ENCODE results near the gene MCM8. TPM values are rescaled to one million over a fixed set of nuclear protein-coding genes. Genes with fewer than 3 reads are reported as not detected.

MCM8 gene
- total RNA-seq, 1 experiment from 2014 or later, result 28.0 TPM

DNA sequence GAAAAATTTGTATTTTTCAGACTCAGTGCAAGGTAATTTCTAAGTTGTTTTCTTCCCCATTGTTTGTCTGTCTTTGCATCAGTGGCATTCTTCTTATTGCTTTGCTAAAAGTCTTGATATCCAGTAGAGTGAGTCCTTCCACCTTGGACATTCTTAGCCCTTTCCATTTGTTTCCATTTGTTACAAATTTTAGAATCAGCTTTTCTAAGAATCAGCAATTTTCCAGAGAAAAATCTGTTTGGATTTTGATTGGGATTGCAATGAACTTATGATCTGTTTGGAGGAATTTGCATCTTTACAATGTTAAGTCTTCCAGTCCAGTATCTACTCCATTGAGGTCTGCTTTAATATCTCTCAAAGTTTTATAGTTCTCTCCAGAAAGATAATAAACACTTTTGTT lies 67.0 kb downstream of the MCM8 start:
- no peak overlapping the region for H3K4me3 Mint-ChIP-seq
- ATAC-seq, result no peak
- ChIA-PET POLR2A (no interaction called here), CTCF (interaction anchor here (0.5 kb wide), 1 partner anchor 10 kb away, joined by 3 read pairs; no protein-coding TSS in a partner anchor)
- peaks cover 28% of the 10 kb centered on the region for H3K36me3 Mint-ChIP-seq
- H3K4me1 Mint-ChIP-seq, result no peaks in the 10 kb centered on the region
- H3K27ac Mint-ChIP-seq, result no peak overlapping the region
- H3K9me3 Mint-ChIP-seq, result no peaks in the 10 kb centered on the region
- DNase-seq (ENCODE audit: low spot score), result no peak
- TF ChIP-seq, protein P1, sequence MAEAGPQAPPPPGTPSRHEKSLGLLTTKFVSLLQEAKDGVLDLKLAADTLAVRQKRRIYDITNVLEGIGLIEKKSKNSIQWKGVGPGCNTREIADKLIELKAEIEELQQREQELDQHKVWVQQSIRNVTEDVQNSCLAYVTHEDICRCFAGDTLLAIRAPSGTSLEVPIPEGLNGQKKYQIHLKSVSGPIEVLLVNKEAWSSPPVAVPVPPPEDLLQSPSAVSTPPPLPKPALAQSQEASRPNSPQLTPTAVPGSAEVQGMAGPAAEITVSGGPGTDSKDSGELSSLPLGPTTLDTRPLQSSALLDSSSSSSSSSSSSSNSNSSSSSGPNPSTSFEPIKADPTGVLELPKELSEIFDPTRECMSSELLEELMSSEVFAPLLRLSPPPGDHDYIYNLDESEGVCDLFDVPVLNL (CRISPR knock-in tag; IDR thresholded peaks at IDR 0.05; ENCODE audit: borderline replicate concordance, low read depth), result no peak
- TF ChIP-seq ZNF396 (CRISPR knock-in tag; IDR thresholded peaks at IDR 0.05; ENCODE audit: borderline replicate concordance), result no peak
- TF ChIP-seq FOXJ3 (CRISPR knock-in tag; IDR thresholded peaks at IDR 0.05; ENCODE audit: borderline replicate concordance), result no peak
- TF ChIP-seq, protein P2, sequence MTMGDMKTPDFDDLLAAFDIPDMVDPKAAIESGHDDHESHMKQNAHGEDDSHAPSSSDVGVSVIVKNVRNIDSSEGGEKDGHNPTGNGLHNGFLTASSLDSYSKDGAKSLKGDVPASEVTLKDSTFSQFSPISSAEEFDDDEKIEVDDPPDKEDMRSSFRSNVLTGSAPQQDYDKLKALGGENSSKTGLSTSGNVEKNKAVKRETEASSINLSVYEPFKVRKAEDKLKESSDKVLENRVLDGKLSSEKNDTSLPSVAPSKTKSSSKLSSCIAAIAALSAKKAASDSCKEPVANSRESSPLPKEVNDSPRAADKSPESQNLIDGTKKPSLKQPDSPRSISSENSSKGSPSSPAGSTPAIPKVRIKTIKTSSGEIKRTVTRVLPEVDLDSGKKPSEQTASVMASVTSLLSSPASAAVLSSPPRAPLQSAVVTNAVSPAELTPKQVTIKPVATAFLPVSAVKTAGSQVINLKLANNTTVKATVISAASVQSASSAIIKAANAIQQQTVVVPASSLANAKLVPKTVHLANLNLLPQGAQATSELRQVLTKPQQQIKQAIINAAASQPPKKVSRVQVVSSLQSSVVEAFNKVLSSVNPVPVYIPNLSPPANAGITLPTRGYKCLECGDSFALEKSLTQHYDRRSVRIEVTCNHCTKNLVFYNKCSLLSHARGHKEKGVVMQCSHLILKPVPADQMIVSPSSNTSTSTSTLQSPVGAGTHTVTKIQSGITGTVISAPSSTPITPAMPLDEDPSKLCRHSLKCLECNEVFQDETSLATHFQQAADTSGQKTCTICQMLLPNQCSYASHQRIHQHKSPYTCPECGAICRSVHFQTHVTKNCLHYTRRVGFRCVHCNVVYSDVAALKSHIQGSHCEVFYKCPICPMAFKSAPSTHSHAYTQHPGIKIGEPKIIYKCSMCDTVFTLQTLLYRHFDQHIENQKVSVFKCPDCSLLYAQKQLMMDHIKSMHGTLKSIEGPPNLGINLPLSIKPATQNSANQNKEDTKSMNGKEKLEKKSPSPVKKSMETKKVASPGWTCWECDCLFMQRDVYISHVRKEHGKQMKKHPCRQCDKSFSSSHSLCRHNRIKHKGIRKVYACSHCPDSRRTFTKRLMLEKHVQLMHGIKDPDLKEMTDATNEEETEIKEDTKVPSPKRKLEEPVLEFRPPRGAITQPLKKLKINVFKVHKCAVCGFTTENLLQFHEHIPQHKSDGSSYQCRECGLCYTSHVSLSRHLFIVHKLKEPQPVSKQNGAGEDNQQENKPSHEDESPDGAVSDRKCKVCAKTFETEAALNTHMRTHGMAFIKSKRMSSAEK (CRISPR knock-in tag; IDR thresholded peaks at IDR 0.05; ENCODE audit: borderline replicate concordance), result no peak
- TF ChIP-seq ELF4 (CRISPR knock-in tag; IDR thresholded peaks at IDR 0.05; ENCODE audit: low read depth), result no peak
- TF ChIP-seq NR2C2 (CRISPR knock-in tag; IDR thresholded peaks at IDR 0.05), result no peak
- TF ChIP-seq KAT7 (CRISPR knock-in tag; IDR thresholded peaks at IDR 0.05; ENCODE audit: borderline replicate concordance), result no peak
- TF ChIP-seq, protein P3, sequence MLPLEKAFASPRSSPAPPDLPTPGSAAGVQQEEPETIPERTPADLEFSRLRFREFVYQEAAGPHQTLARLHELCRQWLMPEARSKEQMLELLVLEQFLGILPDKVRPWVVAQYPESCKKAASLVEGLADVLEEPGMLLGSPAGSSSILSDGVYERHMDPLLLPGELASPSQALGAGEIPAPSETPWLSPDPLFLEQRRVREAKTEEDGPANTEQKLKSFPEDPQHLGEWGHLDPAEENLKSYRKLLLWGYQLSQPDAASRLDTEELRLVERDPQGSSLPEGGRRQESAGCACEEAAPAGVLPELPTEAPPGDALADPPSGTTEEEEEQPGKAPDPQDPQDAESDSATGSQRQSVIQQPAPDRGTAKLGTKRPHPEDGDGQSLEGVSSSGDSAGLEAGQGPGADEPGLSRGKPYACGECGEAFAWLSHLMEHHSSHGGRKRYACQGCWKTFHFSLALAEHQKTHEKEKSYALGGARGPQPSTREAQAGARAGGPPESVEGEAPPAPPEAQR (CRISPR knock-in tag; IDR thresholded peaks at IDR 0.05), result no peak
- no peak for TF ChIP-seq NFATC4 (CRISPR knock-in tag; IDR thresholded peaks at IDR 0.05)
- TF ChIP-seq ZNF219 (CRISPR knock-in tag; IDR thresholded peaks at IDR 0.05; ENCODE audit: borderline replicate concordance), result no peak
- TF ChIP-seq, protein P4, sequence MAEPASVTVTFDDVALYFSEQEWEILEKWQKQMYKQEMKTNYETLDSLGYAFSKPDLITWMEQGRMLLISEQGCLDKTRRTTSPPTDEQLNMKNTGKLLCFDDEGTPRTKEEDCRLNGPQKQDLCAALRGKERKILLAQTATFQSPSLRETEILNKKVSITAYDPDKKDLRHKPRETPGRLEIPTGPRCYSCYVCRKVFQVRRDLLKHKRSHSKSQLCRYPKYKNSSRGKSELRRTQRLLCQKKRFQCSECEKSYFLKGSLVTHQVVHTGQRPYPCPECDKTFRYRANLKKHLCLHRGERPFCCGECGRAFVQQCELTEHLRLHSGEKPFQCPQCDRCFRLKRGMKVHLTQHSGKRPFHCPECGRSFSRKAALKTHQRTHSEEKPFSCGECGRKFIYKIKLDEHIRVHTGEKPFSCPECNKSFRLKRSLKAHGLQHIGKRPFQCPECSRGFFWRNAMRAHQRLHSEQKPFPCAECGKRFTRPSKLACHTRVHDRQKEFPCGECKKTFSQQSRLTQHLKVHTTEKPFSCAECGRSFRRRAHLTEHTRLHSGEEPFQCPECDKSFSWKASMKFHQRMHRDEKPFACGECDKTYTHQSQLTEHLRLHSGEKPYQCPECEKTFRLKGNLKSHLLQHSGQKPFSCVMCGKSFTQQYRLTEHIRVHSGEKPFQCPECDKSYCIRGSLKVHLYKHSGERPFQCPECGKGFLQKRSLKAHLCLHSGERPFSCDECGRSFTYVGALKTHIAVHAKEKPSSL (CRISPR knock-in tag; conservative IDR thresholded peaks at IDR 0.05), result no peak
- no peak for TF ChIP-seq IRF2 (CRISPR knock-in tag; IDR thresholded peaks at IDR 0.05; ENCODE audit: borderline replicate concordance, low read depth)
- TF ChIP-seq, protein P5, sequence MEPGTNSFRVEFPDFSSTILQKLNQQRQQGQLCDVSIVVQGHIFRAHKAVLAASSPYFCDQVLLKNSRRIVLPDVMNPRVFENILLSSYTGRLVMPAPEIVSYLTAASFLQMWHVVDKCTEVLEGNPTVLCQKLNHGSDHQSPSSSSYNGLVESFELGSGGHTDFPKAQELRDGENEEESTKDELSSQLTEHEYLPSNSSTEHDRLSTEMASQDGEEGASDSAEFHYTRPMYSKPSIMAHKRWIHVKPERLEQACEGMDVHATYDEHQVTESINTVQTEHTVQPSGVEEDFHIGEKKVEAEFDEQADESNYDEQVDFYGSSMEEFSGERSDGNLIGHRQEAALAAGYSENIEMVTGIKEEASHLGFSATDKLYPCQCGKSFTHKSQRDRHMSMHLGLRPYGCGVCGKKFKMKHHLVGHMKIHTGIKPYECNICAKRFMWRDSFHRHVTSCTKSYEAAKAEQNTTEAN (CRISPR knock-in tag; IDR thresholded peaks at IDR 0.05), result no peak
- TF ChIP-seq, protein P6, sequence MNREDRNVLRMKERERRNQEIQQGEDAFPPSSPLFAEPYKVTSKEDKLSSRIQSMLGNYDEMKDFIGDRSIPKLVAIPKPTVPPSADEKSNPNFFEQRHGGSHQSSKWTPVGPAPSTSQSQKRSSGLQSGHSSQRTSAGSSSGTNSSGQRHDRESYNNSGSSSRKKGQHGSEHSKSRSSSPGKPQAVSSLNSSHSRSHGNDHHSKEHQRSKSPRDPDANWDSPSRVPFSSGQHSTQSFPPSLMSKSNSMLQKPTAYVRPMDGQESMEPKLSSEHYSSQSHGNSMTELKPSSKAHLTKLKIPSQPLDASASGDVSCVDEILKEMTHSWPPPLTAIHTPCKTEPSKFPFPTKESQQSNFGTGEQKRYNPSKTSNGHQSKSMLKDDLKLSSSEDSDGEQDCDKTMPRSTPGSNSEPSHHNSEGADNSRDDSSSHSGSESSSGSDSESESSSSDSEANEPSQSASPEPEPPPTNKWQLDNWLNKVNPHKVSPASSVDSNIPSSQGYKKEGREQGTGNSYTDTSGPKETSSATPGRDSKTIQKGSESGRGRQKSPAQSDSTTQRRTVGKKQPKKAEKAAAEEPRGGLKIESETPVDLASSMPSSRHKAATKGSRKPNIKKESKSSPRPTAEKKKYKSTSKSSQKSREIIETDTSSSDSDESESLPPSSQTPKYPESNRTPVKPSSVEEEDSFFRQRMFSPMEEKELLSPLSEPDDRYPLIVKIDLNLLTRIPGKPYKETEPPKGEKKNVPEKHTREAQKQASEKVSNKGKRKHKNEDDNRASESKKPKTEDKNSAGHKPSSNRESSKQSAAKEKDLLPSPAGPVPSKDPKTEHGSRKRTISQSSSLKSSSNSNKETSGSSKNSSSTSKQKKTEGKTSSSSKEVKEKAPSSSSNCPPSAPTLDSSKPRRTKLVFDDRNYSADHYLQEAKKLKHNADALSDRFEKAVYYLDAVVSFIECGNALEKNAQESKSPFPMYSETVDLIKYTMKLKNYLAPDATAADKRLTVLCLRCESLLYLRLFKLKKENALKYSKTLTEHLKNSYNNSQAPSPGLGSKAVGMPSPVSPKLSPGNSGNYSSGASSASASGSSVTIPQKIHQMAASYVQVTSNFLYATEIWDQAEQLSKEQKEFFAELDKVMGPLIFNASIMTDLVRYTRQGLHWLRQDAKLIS (CRISPR knock-in tag; IDR thresholded peaks at IDR 0.05; ENCODE audit: borderline replicate concordance), result no peak
- TF ChIP-seq, protein P7, sequence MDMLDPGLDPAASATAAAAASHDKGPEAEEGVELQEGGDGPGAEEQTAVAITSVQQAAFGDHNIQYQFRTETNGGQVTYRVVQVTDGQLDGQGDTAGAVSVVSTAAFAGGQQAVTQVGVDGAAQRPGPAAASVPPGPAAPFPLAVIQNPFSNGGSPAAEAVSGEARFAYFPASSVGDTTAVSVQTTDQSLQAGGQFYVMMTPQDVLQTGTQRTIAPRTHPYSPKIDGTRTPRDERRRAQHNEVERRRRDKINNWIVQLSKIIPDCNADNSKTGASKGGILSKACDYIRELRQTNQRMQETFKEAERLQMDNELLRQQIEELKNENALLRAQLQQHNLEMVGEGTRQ (CRISPR knock-in tag; IDR thresholded peaks at IDR 0.05), result no peak
- TF ChIP-seq ESRRA (CRISPR knock-in tag; IDR thresholded peaks at IDR 0.05; ENCODE audit: borderline replicate concordance), result no peak
- TF ChIP-seq ZNF423 (CRISPR knock-in tag; IDR thresholded peaks at IDR 0.05), result no peak
- TF ChIP-seq ETV6 (CRISPR knock-in tag; IDR thresholded peaks at IDR 0.05), result no peak
- no peaks in the 10 kb centered on the region for H3K27me3 Mint-ChIP-seq (ENCODE audit: low read depth)
